Caco-2 (cell line): ENCODE measurements around the gene STRADB. TPM values are rescaled to one million over a fixed set of nuclear protein-coding genes. Genes with fewer than 3 reads are reported as not detected.
"Not testable (repeated sequence)": the region's sequence is repeated elsewhere in the genome, so short reads cannot be mapped to it uniquely, and the experiment has no call there.

Source experiments
- BruUV-seq: library from RNA; stranded (reverse); fragments of 400-500 nt; replicated peaks from 2 replicates; lab custom pipeline; 2021; lab: Mats Ljungman, UMichigan
- CTCF ChIA-PET: fragments of 300-600 bp; sonication (Branson Sonifier 250); formaldehyde crosslinking; loops from one replicate; lab custom pipeline; 2022; ENCODE audit warnings: antibody characterized with exemption; lab: Charles Lee
- POLR2A ChIA-PET: fragments of 300-600 bp; sonication (Branson Sonifier 250); formaldehyde crosslinking; loops from one replicate; lab custom pipeline; 2022; ENCODE audit warnings: antibody characterized with exemption; lab: Charles Lee
- DNase-seq, 2 experiments: peaks; one replicate each; pipeline versions ENCODE4 v3.0.0 to v3.0.0-alpha.2; 2020 to 2022
- H3K27me3 ChIP-seq: replicated peaks from 2 replicates; pipeline ENCODE4 v1.6.0; 2011; ENCODE audit warnings: low read length; ENCODE audit not compliant: control insufficient read depth, insufficient read depth
- H3K36me3 ChIP-seq: 2 replicates; pipeline ENCODE4 v1.5.1; 2011; ENCODE audit warnings: low read length; ENCODE audit not compliant: control insufficient read depth, insufficient read depth
- H3K4me1 ChIP-seq: fragments of 250-450 bp; sonication (Bioruptor Pico); 2 replicates; pipeline ENCODE4 v1.5.1; 2020; ENCODE audit warnings: mild to moderate bottlenecking
- H3K4me3 ChIP-seq: 2 replicates; pipeline ENCODE4 v1.5.1; 2011; ENCODE audit warnings: low read depth, mild to moderate bottlenecking, control low read depth, low read length
- H3K9me3 ChIP-seq: fragments of 250-450 bp; sonication (Bioruptor Pico); 2 replicates; pipeline ENCODE4 v1.5.1; 2020; ENCODE audit warnings: mild to moderate bottlenecking, moderate library complexity
- H3K27ac Mint-ChIP-seq: one replicate; pipeline ENCODE4 v1.8.0; 2022; ENCODE audit warnings: mixed read lengths; ENCODE audit not compliant: unreplicated experiment
- H3K27me3 Mint-ChIP-seq: one replicate; pipeline ENCODE4 v1.8.0; 2022; ENCODE audit warnings: mixed read lengths; ENCODE audit not compliant: insufficient read depth, unreplicated experiment
- H3K36me3 Mint-ChIP-seq: one replicate; pipeline ENCODE4 v1.8.0; 2022; ENCODE audit warnings: mild to moderate bottlenecking, mixed read lengths; ENCODE audit not compliant: insufficient read depth, unreplicated experiment
- H3K4me1 Mint-ChIP-seq: one replicate; pipeline ENCODE4 v1.8.0; 2022; ENCODE audit warnings: low read depth, mixed read lengths; ENCODE audit not compliant: unreplicated experiment
- H3K4me3 Mint-ChIP-seq: one replicate; pipeline ENCODE4 v1.8.0; 2022; ENCODE audit warnings: mild to moderate bottlenecking, moderate library complexity, mixed read lengths; ENCODE audit not compliant: unreplicated experiment
- H3K9me3 Mint-ChIP-seq: one replicate; pipeline ENCODE4 v1.8.0; 2022; ENCODE audit warnings: mixed read lengths; ENCODE audit not compliant: unreplicated experiment
- intact Hi-C: fragments of 100-400 bp; cut with micrococcal nuclease; formaldehyde crosslinking; loops from one replicate; pipeline ENCODE4 v1.10.0; 2022; ENCODE audit not compliant: unreplicated experiment
- total RNA-seq: library from RNA; stranded (reverse); gene quantifications from 2 replicates; pipeline ENCODE4 v1.2.3, GENCODE V29; 2022
- TF ChIP-seq, protein P1 (sequence below), 2 experiments: fragments of 200-600 bp in 1 of 2; IDR thresholded peaks; 1 replicate in 1 of 2; 2 replicates in 1 of 2; pipeline versions ENCODE4 v1.5.1 to v1.8.0; 2011 to 2022; ENCODE audit warnings: antibody characterized with exemption in 1 of 2, control low read depth in 1 of 2, inconsistent platforms in 1 of 2, low read depth in 1 of 2, low read length in 1 of 2, mild to moderate bottlenecking in 1 of 2, moderate library complexity in 1 of 2; ENCODE audit not compliant: insufficient read depth in 1 of 2, severe bottlenecking in 1 of 2, unreplicated experiment in 1 of 2

STRADB gene
- total RNA-seq, 1 experiment from 2014 or later = 49.0 TPM

DNA sequence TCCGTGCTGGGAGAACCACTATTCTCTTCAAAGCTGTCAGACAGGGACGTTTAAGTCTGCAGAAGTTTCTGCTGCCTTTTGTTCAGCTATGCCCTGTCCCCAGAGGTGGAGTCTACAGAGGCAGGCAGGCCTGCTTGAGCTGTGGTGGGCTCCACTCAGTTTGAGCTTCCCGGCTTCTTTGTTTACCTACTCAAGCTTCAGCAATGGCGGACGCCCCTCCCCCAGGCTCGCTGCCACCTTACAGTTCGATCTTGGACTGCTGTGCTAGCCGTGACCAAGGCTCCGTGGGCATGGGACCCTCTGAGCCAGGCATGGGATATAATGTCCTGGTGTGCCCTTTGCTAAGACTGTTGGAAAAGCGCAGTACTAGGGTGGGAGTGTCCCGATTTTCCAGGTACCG lies 21.2 kb upstream of the STRADB start:
- H3K4me1 Mint-ChIP-seq, BruUV-seq, H3K27me3 ChIP-seq, DNase-seq, H3K9me3 ChIP-seq, H3K36me3 ChIP-seq, H3K4me3 ChIP-seq, H3K27me3 Mint-ChIP-seq, H3K9me3 Mint-ChIP-seq, H3K36me3 Mint-ChIP-seq, POLR2A ChIA-PET, H3K4me3 Mint-ChIP-seq, CTCF ChIA-PET, H3K27ac Mint-ChIP-seq, intact Hi-C loops: not testable (repeated sequence)
- peaks cover 18% of the 10 kb centered on the region for H3K4me1 ChIP-seq

DNA sequence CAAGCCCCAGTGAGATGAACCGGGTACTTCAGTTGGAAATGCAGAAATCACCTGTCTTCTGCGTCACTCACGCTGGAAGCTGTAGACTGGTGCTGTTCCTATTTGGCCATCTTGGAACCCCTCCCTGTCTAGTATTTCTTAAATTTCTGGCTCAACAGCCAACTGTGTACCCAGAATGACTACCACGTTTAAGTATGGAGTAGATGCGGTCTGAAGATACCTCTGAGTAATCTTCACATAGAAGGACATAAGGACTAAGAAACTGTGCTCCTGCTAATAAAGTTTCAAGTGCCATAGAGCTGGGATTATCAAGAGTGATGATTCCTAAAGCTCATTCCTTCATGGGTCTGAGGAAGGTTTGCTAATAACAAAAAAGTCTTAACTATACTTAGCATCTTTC lies 20.7 kb upstream of the STRADB start:
- Mint-ChIP-seq H3K36me3 (no peaks in the 10 kb centered on the region), H3K4me1 (no peaks in the 10 kb centered on the region), H3K9me3 (peaks cover 10% of the 10 kb centered on the region), H3K27ac (no peak overlapping the region), H3K27me3 (no peaks in the 10 kb centered on the region), H3K4me3 (no peak overlapping the region)
- CTCF ChIA-PET = no interaction called here
- POLR2A ChIA-PET = no interaction called here
- H3K36me3 ChIP-seq = no peaks in the 10 kb centered on the region
- no peak for DNase-seq
- no peak overlapping the region for H3K4me3 ChIP-seq
- peaks cover 18% of the 10 kb centered on the region for H3K4me1 ChIP-seq
- TF ChIP-seq, protein P1, sequence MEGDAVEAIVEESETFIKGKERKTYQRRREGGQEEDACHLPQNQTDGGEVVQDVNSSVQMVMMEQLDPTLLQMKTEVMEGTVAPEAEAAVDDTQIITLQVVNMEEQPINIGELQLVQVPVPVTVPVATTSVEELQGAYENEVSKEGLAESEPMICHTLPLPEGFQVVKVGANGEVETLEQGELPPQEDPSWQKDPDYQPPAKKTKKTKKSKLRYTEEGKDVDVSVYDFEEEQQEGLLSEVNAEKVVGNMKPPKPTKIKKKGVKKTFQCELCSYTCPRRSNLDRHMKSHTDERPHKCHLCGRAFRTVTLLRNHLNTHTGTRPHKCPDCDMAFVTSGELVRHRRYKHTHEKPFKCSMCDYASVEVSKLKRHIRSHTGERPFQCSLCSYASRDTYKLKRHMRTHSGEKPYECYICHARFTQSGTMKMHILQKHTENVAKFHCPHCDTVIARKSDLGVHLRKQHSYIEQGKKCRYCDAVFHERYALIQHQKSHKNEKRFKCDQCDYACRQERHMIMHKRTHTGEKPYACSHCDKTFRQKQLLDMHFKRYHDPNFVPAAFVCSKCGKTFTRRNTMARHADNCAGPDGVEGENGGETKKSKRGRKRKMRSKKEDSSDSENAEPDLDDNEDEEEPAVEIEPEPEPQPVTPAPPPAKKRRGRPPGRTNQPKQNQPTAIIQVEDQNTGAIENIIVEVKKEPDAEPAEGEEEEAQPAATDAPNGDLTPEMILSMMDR (IDR thresholded peaks at IDR 0.05; ENCODE audit: insufficient read depth in 1 of 2, low read depth in 1 of 2, low read length in 1 of 2, severe bottlenecking in 1 of 2, unreplicated experiment in 1 of 2) = no peak
- no peaks in the 10 kb centered on the region for H3K9me3 ChIP-seq
- intact Hi-C loops = no loop called here
- no TSS peak for BruUV-seq
- H3K27me3 ChIP-seq = no peaks in the 10 kb centered on the region

DNA sequence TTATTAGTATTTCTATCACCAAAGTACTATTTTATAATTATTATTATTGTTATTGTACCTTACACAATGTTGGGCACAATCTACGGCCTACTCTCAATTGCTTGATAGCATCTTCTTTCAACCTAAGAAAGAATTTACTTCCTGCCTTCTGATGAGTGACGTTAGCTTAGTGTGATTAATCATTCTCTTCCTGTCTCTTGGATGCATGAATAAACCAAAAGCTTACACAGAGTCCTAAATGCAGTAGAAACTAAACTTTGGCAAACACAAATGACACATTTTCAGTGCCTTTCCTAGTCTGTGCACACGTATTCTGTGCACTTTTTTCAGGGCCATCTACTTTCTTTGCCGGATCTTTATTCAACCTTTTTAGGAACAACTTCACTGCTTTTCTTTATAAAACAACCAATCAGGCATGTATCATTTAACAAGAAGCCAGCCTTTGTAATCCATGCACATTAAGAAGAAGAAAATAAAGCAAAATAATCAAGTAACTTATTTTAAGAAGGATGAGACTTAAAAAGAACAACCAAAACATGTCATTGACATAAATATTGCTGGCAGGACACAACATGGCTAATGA lies 19.4 kb upstream of the STRADB start:
- Histone ChIP-seq H3K9me3 (no peaks in the 10 kb centered on the region), H3K4me1 (peaks cover 18% of the 10 kb centered on the region), H3K4me3 (no peak overlapping the region), H3K27me3 (no peaks in the 10 kb centered on the region), H3K36me3 (no peaks in the 10 kb centered on the region)
- no peaks in the 10 kb centered on the region for H3K36me3 Mint-ChIP-seq
- no peak for DNase-seq
- H3K27me3 Mint-ChIP-seq = no peaks in the 10 kb centered on the region
- no TSS peak for BruUV-seq
- H3K4me3 Mint-ChIP-seq = no peak overlapping the region
- peaks cover under 1% of the 10 kb centered on the region for H3K4me1 Mint-ChIP-seq
- POLR2A ChIA-PET = interaction anchor here (0.5 kb wide), 1 partner anchor 19 kb away, joined by 4 read pairs; the partner anchor contains the start of genes STRADB and TRAK2
- TF ChIP-seq, protein P1 (IDR thresholded peaks at IDR 0.05; ENCODE audit: insufficient read depth in 1 of 2, low read depth in 1 of 2, low read length in 1 of 2, severe bottlenecking in 1 of 2, unreplicated experiment in 1 of 2) = no peak
- peaks cover 10% of the 10 kb centered on the region for H3K9me3 Mint-ChIP-seq
- CTCF ChIA-PET = no interaction called here
- intact Hi-C loops = no loop called here
- H3K27ac Mint-ChIP-seq = no peak overlapping the region
